CD4-positive, alpha-beta T cell treated with Interleukin-21 for 1 hour (primary cell): ENCODE measurements around the gene SYNE2.
A peak's percentile ranks its signal among the peaks of the same experiment; 100 is the strongest.
"Not testable (repeated sequence)": the region's sequence is repeated elsewhere in the genome, so short reads cannot be mapped to it uniquely, and the experiment has no call there.

Experiments
- DNase-seq: peaks from one replicate; pipeline ENCODE4 v3.0.0-alpha.2; 2020

Gene SYNE2, protein sequence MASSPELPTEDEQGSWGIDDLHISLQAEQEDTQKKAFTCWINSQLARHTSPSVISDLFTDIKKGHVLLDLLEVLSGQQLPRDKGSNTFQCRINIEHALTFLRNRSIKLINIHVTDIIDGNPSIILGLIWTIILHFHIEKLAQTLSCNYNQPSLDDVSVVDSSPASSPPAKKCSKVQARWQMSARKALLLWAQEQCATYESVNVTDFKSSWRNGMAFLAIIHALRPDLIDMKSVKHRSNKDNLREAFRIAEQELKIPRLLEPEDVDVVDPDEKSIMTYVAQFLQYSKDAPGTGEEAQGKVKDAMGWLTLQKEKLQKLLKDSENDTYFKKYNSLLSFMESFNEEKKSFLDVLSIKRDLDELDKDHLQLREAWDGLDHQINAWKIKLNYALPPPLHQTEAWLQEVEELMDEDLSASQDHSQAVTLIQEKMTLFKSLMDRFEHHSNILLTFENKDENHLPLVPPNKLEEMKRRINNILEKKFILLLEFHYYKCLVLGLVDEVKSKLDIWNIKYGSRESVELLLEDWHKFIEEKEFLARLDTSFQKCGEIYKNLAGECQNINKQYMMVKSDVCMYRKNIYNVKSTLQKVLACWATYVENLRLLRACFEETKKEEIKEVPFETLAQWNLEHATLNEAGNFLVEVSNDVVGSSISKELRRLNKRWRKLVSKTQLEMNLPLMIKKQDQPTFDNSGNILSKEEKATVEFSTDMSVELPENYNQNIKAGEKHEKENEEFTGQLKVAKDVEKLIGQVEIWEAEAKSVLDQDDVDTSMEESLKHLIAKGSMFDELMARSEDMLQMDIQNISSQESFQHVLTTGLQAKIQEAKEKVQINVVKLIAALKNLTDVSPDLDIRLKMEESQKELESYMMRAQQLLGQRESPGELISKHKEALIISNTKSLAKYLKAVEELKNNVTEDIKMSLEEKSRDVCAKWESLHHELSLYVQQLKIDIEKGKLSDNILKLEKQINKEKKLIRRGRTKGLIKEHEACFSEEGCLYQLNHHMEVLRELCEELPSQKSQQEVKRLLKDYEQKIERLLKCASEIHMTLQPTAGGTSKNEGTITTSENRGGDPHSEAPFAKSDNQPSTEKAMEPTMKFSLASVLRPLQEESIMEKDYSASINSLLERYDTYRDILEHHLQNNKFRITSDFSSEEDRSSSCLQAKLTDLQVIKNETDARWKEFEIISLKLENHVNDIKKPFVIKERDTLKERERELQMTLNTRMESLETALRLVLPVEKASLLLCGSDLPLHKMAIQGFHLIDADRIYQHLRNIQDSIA (N-terminal part only)

DNA sequence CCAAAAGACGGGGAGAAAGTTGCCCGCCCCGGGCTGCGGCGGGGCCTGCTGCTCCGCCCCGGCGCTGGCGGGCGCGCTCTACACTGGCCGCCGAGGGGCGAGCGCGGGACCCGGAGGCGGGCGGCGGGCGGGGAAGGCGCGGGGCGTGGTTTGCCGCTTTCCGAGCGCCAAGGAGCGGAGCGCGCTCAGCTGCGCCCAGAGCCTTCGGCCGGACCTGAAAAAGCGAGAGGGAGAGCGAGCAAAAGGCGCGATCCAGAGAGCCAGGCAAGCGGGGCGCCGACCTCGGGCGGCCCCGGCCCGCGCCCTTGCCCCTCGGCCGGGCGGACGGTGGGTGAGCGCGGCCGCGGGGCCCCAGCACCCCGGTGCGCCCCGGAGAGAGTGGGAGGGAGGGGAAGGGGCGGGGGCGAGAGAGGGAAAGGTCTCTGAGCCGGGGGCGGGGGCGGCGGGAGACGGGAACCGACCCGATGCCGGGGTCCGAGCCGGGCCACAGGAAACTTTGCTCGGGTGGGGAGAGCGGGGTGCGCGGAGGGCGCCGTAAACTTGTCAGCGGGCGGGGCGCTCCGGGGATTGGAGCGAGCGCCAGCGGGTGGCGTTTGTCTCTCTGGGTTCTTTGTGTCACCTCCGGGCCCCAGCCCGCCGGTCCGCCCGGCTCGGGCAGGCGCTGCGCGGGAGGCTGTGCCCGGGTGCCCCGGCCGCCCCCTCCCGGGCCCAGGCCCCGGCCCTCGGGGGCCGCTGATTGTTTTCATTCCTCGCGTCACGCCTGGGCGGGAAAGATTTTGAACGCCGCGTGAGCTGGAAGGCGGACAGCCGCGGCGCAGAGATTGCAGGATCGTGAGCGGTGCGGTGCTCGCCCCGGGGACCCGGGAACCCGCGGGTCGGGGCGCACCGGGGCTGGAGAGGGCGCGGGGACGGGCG, at the start of gene SYNE2:
TSS of gene SYNE2 (plus strand) at position 188 of the 915 bp plus-strand sequence. CDS start 56,145 bp downstream, outside the sequence.
- DNase-seq, result peak; percentile 85

- not testable (repeated sequence) for DNase-seq
Measured at GRCh38 chr14:63803221-63803791, 49.5 kb upstream of the SYNE2 start.

DNA sequence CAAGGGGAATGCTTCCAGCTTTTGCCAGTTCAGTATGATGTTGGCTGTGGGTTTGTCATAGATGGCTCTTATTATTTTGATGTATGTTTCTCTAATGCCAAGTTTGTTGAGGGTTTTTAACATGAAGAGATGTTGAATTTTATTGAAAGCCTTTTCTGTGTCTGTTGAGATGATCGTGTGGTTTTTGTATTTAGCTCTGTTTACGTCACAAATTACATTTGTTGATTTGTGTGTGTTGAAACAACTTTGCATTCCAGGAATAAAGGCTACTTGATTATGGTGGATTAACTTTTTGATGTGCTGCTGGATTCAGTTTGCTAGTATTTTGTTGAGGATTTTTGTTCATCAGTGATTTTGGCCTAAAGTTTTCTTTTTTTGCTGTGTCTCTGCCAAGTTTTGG, 46.7 kb upstream of the SYNE2 start:
- DNase-seq, result not testable (repeated sequence)

GRCh38 chr14:63811692-63812091, 41.1 kb upstream of the SYNE2 start:
- DNase-seq, result not testable (repeated sequence)

DNA sequence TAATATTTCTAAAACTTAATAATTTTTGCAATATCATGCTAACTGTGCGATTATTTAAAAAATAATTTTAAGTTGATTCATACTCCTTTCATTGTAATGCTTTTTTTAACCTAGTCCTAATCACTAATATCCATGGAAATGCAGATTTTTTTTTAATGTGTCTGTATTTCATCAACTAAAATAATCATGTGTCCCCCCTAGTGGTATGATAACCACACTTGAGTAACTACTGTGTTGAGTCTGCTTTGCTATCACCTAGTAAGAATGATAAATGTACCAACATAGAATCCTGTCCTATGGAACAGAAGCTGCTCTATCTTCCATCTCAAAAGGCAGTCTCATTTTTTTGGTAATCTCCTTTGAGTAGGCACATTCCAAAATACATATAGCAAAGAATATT, 19.1 kb upstream of the SYNE2 start:
- DNase-seq, result no peak

DNA sequence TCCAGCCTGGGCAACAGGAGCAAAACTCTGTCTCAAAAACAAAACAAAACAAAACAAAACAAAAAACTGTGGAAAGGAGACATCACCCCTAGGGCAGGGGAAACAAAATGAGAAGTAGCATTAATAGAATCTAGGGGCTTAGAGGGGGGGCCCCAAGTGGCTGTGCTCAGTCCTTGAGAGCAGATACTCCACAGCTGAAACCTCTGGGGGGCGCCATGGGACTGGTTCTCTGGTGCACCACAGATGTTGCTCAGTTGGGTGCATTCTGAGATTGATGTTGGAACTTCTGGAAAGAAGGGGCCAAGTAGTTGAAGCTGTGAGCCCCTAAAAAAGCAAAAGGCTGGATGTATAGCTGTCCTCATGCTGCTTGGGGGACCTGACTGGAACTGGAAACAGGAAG, 11.8 kb upstream of the SYNE2 start:
- DNase-seq, result peak; percentile 73

DNA sequence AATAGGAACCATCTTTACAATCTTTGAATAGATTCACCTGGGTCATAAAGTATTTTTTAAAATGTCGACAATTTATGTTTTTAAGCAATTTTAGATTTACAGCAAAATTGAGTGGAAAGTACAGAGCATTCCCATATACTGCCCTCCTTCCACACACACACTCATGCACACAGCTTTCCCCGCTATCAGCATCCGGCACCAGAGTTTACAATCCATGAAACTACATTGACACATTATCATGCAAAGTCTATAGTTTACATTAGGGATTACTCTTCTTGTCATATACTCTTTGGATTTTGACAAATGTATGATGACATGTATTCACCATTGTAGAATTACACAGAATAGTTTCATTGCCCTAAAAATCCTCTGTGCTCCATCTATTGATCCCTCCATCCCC, 9.0 kb upstream of the SYNE2 start:
- no peak for DNase-seq

DNA sequence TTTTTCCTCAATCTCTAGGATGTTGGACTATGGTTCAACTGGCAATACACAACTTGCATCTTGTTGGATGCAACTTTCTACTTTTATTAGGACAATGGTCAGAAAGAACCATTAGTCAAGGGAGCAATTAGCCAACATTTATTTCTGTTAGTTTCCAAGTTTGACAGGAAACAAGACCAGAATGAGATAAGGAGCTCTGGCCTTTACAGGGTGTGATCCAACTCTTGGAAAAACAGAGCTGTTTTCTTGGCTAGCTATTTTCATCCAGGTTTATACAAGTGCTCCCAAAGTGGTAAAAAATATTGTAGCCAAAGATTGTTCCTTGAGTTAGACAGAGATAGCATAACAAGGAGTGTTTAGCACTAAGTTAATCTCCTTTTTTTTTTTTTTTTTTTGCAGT, 3.9 kb upstream of the SYNE2 start:
- no peak for DNase-seq

DNA sequence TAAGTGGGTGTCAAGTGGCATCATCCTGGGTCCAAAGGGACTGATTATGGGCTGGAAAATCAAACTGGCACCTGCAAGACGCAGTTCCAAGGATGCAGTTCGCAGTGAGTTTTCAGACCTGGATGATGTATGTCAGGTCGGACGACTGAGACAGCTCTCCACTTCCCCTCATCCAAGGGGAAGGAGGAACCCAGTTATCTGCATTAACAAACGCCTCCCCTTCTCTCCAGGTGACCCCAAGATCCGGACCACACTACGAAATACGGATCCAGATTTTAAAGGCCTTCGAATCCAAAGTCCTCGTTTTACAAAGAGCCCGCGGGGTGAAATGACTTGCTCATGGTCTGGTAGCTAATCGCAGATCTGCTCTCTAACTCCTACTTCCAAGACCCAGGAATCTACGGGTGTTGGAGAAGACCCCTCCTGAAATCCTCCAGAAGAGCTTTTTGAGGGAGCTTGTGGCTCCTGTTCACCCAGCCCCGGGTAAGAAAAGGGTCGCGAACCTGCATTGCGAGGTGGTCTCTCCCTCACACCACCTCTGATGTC, 460 bp upstream of the SYNE2 start:
- DNase-seq, result no peak

DNA sequence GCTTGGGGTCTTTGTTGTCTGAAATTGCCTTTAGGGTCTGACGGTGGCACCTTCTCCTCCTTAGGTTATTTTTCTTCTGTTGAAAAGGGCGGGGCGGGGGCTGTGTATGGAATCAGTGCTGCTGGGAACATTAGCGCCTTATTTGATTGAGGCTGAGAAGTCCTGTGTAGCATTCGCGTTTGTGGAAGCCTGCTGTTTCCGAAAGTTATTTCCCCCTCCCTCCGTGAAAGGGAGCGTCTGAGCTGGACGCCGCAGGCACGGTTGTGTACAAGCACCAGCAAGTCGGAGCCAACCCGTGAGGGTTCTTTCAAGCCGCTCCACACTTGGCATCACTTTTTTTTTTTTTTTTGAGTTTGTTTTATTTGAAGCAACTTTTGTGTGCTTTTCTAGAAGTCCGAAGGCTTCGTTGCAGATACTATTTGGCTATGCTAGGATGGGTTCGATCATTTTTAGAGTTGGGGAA, 1.1 kb downstream of the SYNE2 start:
- peak; percentile 73 for DNase-seq

DNA sequence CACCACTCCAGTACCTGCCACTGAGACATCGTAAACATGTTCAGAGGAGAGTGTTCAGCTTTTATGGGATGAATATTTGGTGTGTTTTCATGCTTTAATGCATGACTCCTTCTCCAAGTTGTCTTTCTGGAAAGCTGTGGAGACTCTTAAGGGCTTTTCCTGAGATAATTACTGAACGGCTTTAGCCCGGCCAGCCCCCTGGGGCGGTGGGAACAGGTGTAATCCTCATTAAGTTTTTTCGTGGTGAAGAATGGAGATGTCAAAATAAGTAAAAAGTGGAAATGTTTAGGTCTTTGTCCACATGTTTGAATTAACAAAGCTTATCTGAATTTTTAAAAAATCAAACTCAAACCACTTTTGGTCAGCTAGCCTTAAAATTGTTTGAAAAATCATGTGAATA, 1.5 kb downstream of the SYNE2 start:
- DNase-seq, result no peak

- DNase-seq, result no peak
Measured at GRCh38 chr14:63855281-63855680, 2.5 kb downstream of the SYNE2 start.

- peak; percentile 83 for DNase-seq
Measured at GRCh38 chr14:63857466-63858030, 4.7 kb downstream of the SYNE2 start.

DNA sequence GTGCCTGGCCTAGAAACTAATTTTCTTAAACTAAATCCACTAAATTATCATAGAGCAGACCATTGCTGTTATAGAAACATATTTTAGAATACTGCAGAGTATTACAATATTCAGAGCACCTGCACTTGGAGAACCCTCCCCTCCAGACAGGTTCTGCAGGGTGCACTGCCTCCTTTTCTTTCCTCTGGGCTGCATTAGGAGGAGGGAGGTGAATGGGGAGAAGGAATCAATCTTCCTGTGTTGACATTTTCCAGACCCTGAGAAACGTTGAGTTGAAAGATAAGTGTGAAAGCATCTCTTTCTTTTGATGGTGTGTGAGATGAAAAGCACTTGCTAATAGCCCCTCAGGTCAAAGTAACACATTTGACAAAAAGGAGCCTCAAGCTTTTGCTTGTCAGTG, 7.3 kb downstream of the SYNE2 start:
- no peak for DNase-seq

GRCh38 chr14:63862163-63862562, 9.4 kb downstream of the SYNE2 start:
- no peak for DNase-seq

DNA sequence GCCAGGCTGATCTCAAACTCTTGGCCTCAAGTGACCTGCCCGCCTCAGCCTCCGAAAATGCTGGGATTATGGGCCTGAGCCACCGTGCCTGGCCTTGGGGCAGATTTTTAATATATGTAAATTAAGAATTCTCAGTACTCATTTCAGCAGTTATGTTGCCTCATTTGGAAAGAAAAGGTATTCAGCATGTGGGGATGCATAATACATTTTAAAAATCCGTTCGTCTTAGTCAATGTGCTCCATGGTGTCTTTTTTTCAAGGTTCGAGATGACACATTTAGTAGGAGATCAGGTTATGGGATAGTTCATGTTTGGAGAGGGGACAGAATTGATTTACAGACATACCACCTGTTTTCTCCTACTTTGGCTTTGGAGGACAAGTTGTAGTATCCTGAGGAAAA, 10.2 kb downstream of the SYNE2 start:
- DNase-seq, result no peak

- not testable (repeated sequence) for DNase-seq
Measured at GRCh38 chr14:63864775-63865174, 12.0 kb downstream of the SYNE2 start.

- DNase-seq, result peak; percentile 70
Measured at GRCh38 chr14:63867933-63868921, 15.4 kb downstream of the SYNE2 start.
